B cell (primary cell): ENCODE data around the gene FAM149B1. TPM values are rescaled to one million over a fixed set of nuclear protein-coding genes. Genes with fewer than 3 reads are reported as not detected.

Source experiments
- ATAC-seq: fragments of 200-7000 bp; cut with Tn5 transposase; one replicate; pipeline ENCODE4 v1.10.0; 2021; ENCODE audit warnings: low read depth, mild to moderate bottlenecking, moderate number of reproducible peaks, moderate library complexity
- CTCF ChIA-PET: fragments of 350-600 bp; sonication (Branson Sonifier 250); formaldehyde crosslinking; loops from one replicate; lab custom pipeline; 2021; ENCODE audit warnings: antibody characterized with exemption, inconsistent platforms; lab: Charles Lee
- POLR2A ChIA-PET: fragments of 350-600 bp; sonication (Branson Sonifier 250); formaldehyde crosslinking; loops from one replicate; lab custom pipeline; 2021; ENCODE audit warnings: antibody characterized with exemption; lab: Charles Lee
- DNase-seq: peaks from one replicate; pipeline ENCODE4 v3.0.0; 2013
- H2AFZ ChIP-seq: 2 replicates; pipeline ENCODE4 v1.6.1; 2012; ENCODE audit warnings: mild to moderate bottlenecking, low read depth, low read length; ENCODE audit not compliant: insufficient read depth, poor library complexity, severe bottlenecking
- H3K27ac ChIP-seq, 2 donors: 1 replicate in 1 of 2; 2 replicates in 1 of 2; pipeline ENCODE4 v1.5.1; 2012 to 2013; ENCODE audit warnings: low read length in 2 of 2, mild to moderate bottlenecking in 2 of 2, moderate library complexity in 1 of 2
- H3K27me3 ChIP-seq, 4 experiments: fragments of 200-600 bp in 1 of 4; sonication (generic) in 1 of 4; replicated peaks in 1 of 4; 1 replicate in 2 of 4; 2 replicates in 2 of 4; pipeline versions ENCODE4 v1.6.1 to v1.7.0; 2013 to 2016; ENCODE audit warnings: low read length in 3 of 4, mild to moderate bottlenecking in 2 of 4, mixed read lengths in 1 of 4, moderate library complexity in 1 of 4; ENCODE audit not compliant: insufficient read depth in 4 of 4, control insufficient read depth in 3 of 4; ENCODE audit errors: control extremely low read depth in 1 of 4
- H3K36me3 ChIP-seq, 2 experiments: replicated peaks in 1 of 2; 1 replicate in 1 of 2; 2 replicates in 1 of 2; pipeline versions ENCODE4 v1.6.1 to v1.7.1; 2013; ENCODE audit warnings: low read length in 1 of 2; ENCODE audit not compliant: insufficient read depth in 2 of 2, control insufficient read depth in 1 of 2; ENCODE audit errors: control extremely low read depth in 1 of 2, extremely low read depth in 1 of 2
- H3K4me1 ChIP-seq, 2 donors: fragments of 200-600 bp in 1 of 2; sonication (generic) in 1 of 2; 1 replicate in 1 of 2; 2 replicates in 1 of 2; pipeline versions ENCODE4 v1.5.1 to v1.6.1; 2013 to 2017; ENCODE audit warnings: low read length in 2 of 2; ENCODE audit not compliant: control insufficient read depth in 2 of 2, insufficient read depth in 2 of 2
- H3K4me2 ChIP-seq: replicated peaks from 2 replicates; pipeline ENCODE3; 2012; ENCODE audit warnings: mild to moderate bottlenecking, low read depth, low read length; ENCODE audit not compliant: poor library complexity, severe bottlenecking
- H3K4me3 ChIP-seq, 5 experiments: fragments of 200-600 bp in 1 of 5; sonication (generic) in 1 of 5; 1 replicate in 3 of 5; 2 replicates in 2 of 5; pipeline versions ENCODE4 v1.5.1 to v1.7.0; 2011 to 2016; ENCODE audit warnings: low read length in 4 of 5, mild to moderate bottlenecking in 4 of 5, low read depth in 2 of 5, control low read depth in 1 of 5, moderate library complexity in 1 of 5; ENCODE audit not compliant: insufficient read depth in 1 of 5; ENCODE audit errors: control extremely low read depth in 1 of 5, extremely low read depth in 1 of 5
- H3K79me2 ChIP-seq: fragments of 200-600 bp; sonication (generic); one replicate; pipeline ENCODE4 v1.6.0; 2016; ENCODE audit warnings: low read length; ENCODE audit not compliant: control insufficient read depth, insufficient read depth
- H3K9ac ChIP-seq: fragments of 200-600 bp; sonication (generic); 2 replicates; pipeline ENCODE4 v1.6.1; 2017; ENCODE audit warnings: mild to moderate bottlenecking, low read length, moderate library complexity
- H3K9me3 ChIP-seq, 3 donors: one replicate each; pipeline versions ENCODE4 v1.6.1 to v1.7.1; 2013; ENCODE audit warnings: low read length in 2 of 3; ENCODE audit not compliant: control insufficient read depth in 2 of 3, insufficient read depth in 1 of 3; ENCODE audit errors: control extremely low read depth in 1 of 3
- H4K20me1 ChIP-seq: 2 replicates; pipeline ENCODE4 v1.6.0; 2012; ENCODE audit warnings: mild to moderate bottlenecking, low read length; ENCODE audit not compliant: insufficient read depth, control insufficient read depth, poor library complexity, severe bottlenecking
- H3K27ac Mint-ChIP-seq: one replicate; pipeline ENCODE4 v1.8.0; 2021; ENCODE audit warnings: mixed read lengths
- H3K27me3 Mint-ChIP-seq: one replicate; pipeline ENCODE4 v1.8.0; 2021; ENCODE audit warnings: mixed read lengths
- H3K4me1 Mint-ChIP-seq: one replicate; pipeline ENCODE4 v1.8.0; 2021; ENCODE audit warnings: mixed read lengths
- H3K4me3 Mint-ChIP-seq: one replicate; pipeline ENCODE4 v1.8.0; 2021; ENCODE audit warnings: mixed read lengths
- H3K9me3 Mint-ChIP-seq: one replicate; pipeline ENCODE4 v1.8.0; 2022; ENCODE audit warnings: mixed read lengths; ENCODE audit not compliant: insufficient read depth
- CTCF ChIP-seq: fragments of 200-600 bp; IDR thresholded peaks from one replicate; pipeline ENCODE4 v1.8.0; 2022; ENCODE audit warnings: antibody characterized with exemption, mild to moderate bottlenecking
- EZH2 ChIP-seq: IDR thresholded peaks from 2 replicates; pipeline ENCODE4 v1.6.1; 2012; ENCODE audit warnings: borderline replicate concordance, low read depth, mild to moderate bottlenecking, moderate library complexity, low read length; ENCODE audit not compliant: insufficient read depth, poor library complexity, severe bottlenecking
- WGBS: methylation state at CpG from one replicate; pipeline ENCODE4 v1.1.5; 2013; ENCODE audit warnings: missing lambda C conversion rate; ENCODE audit not compliant: insufficient coverage; 5-methylcytosine and 5-hydroxymethylcytosine counted together
- intact Hi-C: fragments of 100-400 bp; cut with micrococcal nuclease; formaldehyde crosslinking; loops from one replicate; pipeline ENCODE4 v1.10.0; 2022
- polyA plus RNA-seq: library from polyadenylated mRNA; depleted of rRNA; stranded (reverse); fragments of >200 nt; gene quantifications from 2 replicates; pipeline ENCODE4 v1.2.3, GENCODE V29; 2012
- total RNA-seq, 2 donors: library from RNA; stranded (reverse); fragments of 120-200 nt in 1 of 2; gene quantifications; 1 replicate in 1 of 2; 2 replicates in 1 of 2; pipeline versions ENCODE4 v1.2.3 to v1.2.4, GENCODE V29; 2013 to 2022

FAM149B1 gene
- total and polyA plus RNA-seq, 2 donors (not counting 1 experiment from before 2014, with no cell fraction given), result 22.5 to 24.3 TPM

GRCh38 chr10:73211106-73211811 lies 43.3 kb downstream of the FAM149B1 start:
- H3K9ac ChIP-seq, result no peak overlapping the region
- H3K4me3 ChIP-seq, result no peak overlapping the region
- WGBS, result no CpG with 5 or more reads among the region's 4 CpGs
- Mint-ChIP-seq H3K4me1 (no peaks in the 10 kb centered on the region), H3K27me3 (no peaks in the 10 kb centered on the region), H3K9me3 (peaks cover 3% of the 10 kb centered on the region), H3K27ac (no peak overlapping the region), H3K4me3 (no peak overlapping the region)
- H3K36me3 ChIP-seq, result peaks cover 0 to 6% of the 10 kb centered on the region in 2 experiments
- H3K79me2 ChIP-seq, result no peaks in the 10 kb centered on the region
- H2AFZ ChIP-seq, result no peak overlapping the region
- no peak for DNase-seq
- H3K4me2 ChIP-seq, result no peak overlapping the region
- H3K9me3 ChIP-seq, result no peaks in the 10 kb centered on the region
- ChIA-PET POLR2A (no interaction called here), CTCF (no interaction called here)
- no peak overlapping the region for H3K27ac ChIP-seq
- no peak for ATAC-seq
- TF ChIP-seq CTCF (no peak), EZH2 (no peak)
- intact Hi-C loops, result no loop called here
- H3K4me1 ChIP-seq, result no peaks in the 10 kb centered on the region
- H4K20me1 ChIP-seq, result no peaks in the 10 kb centered on the region
- no peaks in the 10 kb centered on the region for H3K27me3 ChIP-seq

DNA sequence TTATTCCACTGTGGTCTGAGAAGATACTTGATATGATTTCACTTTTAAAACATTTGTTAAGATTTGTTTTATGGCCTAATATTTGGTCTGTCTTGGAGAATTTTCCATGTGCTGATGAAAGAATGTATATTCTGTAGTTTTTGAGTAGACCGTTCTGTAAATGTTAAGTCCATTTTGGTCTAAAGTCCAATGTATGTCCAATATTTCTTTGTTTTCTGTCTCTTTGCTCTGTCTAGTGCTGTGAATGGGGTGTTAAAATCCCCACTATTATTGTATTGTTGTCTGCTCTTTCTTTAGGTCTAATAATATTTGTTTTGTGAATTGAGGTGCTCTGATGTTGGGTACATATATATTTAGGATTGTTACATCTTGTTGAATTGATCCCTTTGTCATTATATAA lies 47.8 kb downstream of the FAM149B1 start:
- Histone ChIP-seq H3K36me3 (peaks cover 4 to 19% of the 10 kb centered on the region in 2 experiments), H3K9me3 (peaks cover 0 to 3% (median 0%) of the 10 kb centered on the region in 3 donors), H3K79me2 (no peaks in the 10 kb centered on the region), H3K27me3 (no peaks in the 10 kb centered on the region), H3K4me3 (no peak overlapping the region), H3K27ac (no peak overlapping the region), H2AFZ (no peak overlapping the region), H3K4me2 (no peak overlapping the region), H3K4me1 (no peaks in the 10 kb centered on the region), H4K20me1 (no peaks in the 10 kb centered on the region), H3K9ac (no peak overlapping the region)
- DNase-seq, result no peak
- ATAC-seq, result no peak
- H3K4me1 Mint-ChIP-seq, result peaks cover 5% of the 10 kb centered on the region
- no peak overlapping the region for H3K4me3 Mint-ChIP-seq
- no peak overlapping the region for H3K27ac Mint-ChIP-seq
- TF ChIP-seq CTCF, result no peak
- no peak for TF ChIP-seq EZH2
- H3K27me3 Mint-ChIP-seq, result no peaks in the 10 kb centered on the region
- WGBS, result 83% methylated on average over 1 of the region's 1 CpG
- intact Hi-C loops, result no loop called here
- ChIA-PET CTCF (no interaction called here), POLR2A (no interaction called here)
- H3K9me3 Mint-ChIP-seq, result peaks cover 3% of the 10 kb centered on the region
